Mammary epithelial cell (primary cell): ENCODE data around the gene BPIFB2.

Experiments used
- CTCF ChIP-seq, 2 donors: IDR thresholded peaks in 1 of 2; conservative IDR thresholded peaks in 1 of 2; 2 replicates each; pipeline ENCODE4 v1.5.1; 2011 to 2012; ENCODE audit warnings: inconsistent platforms in 2 of 2, low read length in 2 of 2, mild to moderate bottlenecking in 2 of 2, control low read depth in 1 of 2, low read depth in 1 of 2; ENCODE audit not compliant: insufficient read depth in 1 of 2; ENCODE audit errors: extremely low read depth in 1 of 2
- EZH2 ChIP-seq: IDR thresholded peaks from 2 replicates; pipeline ENCODE4 v1.6.1; 2012; ENCODE audit warnings: low read length, inconsistent platforms, borderline replicate concordance

DNA sequence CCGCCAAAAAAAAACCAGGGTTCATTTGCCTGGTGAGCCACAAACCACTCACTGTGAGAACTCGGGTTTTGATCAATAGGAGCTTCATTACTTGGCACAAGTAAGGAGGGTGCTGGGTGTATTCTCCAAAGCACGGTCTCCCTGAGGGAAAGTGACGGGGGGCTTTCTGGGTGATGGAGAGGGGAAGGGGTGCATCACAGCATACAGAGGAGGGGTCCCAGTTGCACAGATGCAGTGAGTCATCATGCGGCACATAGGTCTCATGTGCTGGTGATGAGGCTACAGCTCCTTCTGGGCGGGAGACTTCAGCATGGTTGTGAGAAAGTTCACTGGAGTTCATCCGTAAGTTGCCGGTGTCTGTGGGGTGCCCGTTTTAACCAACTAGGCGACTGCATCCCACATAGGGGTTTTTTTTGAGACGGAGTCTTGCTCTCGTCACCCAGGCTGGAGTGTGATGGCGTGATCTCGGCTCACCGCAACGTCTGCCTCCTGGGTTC lies 39.5 kb upstream of the BPIFB2 start:
- no peak for TF ChIP-seq CTCF (conservative IDR thresholded peaks at IDR 0.05 in 1 of 2, IDR thresholded peaks at IDR 0.05 in 1 of 2; ENCODE audit: extremely low read depth in 1 of 2, insufficient read depth in 1 of 2, low read depth in 1 of 2, low read length in 2 of 2)
- no peak for TF ChIP-seq EZH2
